Activated naive CD4-positive, alpha-beta T cell treated with anti-CD3 and anti-CD28 coated beads, Interleukin-2, amount 50 U/mL, for 24 hours (primary cell): ENCODE data around the gene FPR3.

Experiments
- H3K27ac Mint-ChIP-seq: one replicate; pipeline ENCODE4 v1.8.0; 2021; ENCODE audit warnings: mild to moderate bottlenecking, mixed read lengths
- H3K27me3 Mint-ChIP-seq: one replicate; pipeline ENCODE4 v1.8.0; 2021; ENCODE audit warnings: mixed read lengths
- H3K36me3 Mint-ChIP-seq: one replicate; pipeline ENCODE4 v1.8.0; 2021; ENCODE audit warnings: mixed read lengths
- H3K4me1 Mint-ChIP-seq: one replicate; pipeline ENCODE4 v1.8.0; 2021; ENCODE audit warnings: mixed read lengths
- H3K4me3 Mint-ChIP-seq: one replicate; pipeline ENCODE4 v1.8.0; 2021; ENCODE audit warnings: mild to moderate bottlenecking, mixed read lengths
- H3K9me3 Mint-ChIP-seq: one replicate; pipeline ENCODE4 v1.8.0; 2021; ENCODE audit warnings: mixed read lengths

Gene FPR3

GRCh38 chr19:51777570-51778462 is 17.1 kb upstream of the FPR3 start:
- peaks cover 41% of the 10 kb centered on the region for H3K27me3 Mint-ChIP-seq
- no peak overlapping the region for H3K27ac Mint-ChIP-seq
- no peak overlapping the region for H3K4me3 Mint-ChIP-seq
- H3K9me3 Mint-ChIP-seq, result no peaks in the 10 kb centered on the region
- H3K36me3 Mint-ChIP-seq, result no peaks in the 10 kb centered on the region
- no peaks in the 10 kb centered on the region for H3K4me1 Mint-ChIP-seq

GRCh38 chr19:51779181-51779580 is 15.8 kb upstream of the FPR3 start:
- Mint-ChIP-seq H3K4me1 (no peaks in the 10 kb centered on the region), H3K27ac (no peak overlapping the region), H3K4me3 (no peak overlapping the region), H3K9me3 (no peaks in the 10 kb centered on the region), H3K27me3 (peaks cover 35% of the 10 kb centered on the region), H3K36me3 (no peaks in the 10 kb centered on the region)

- no peaks in the 10 kb centered on the region for H3K4me1 Mint-ChIP-seq
- no peak overlapping the region for H3K4me3 Mint-ChIP-seq
- H3K9me3 Mint-ChIP-seq, result no peaks in the 10 kb centered on the region
- H3K27me3 Mint-ChIP-seq, result peaks cover 33% of the 10 kb centered on the region
- H3K36me3 Mint-ChIP-seq, result no peaks in the 10 kb centered on the region
- no peak overlapping the region for H3K27ac Mint-ChIP-seq
These were observed 15.3 kb upstream of the FPR3 start for GRCh38 chr19:51779703-51780102.

GRCh38 chr19:51780270-51780669 is 14.7 kb upstream of the FPR3 start:
- H3K36me3 Mint-ChIP-seq, result no peaks in the 10 kb centered on the region
- H3K27me3 Mint-ChIP-seq, result peaks cover 31% of the 10 kb centered on the region
- no peak overlapping the region for H3K27ac Mint-ChIP-seq
- no peak overlapping the region for H3K4me3 Mint-ChIP-seq
- H3K9me3 Mint-ChIP-seq, result no peaks in the 10 kb centered on the region
- H3K4me1 Mint-ChIP-seq, result no peaks in the 10 kb centered on the region

- Mint-ChIP-seq H3K4me3 (no peak overlapping the region), H3K4me1 (no peaks in the 10 kb centered on the region), H3K36me3 (no peaks in the 10 kb centered on the region), H3K27ac (no peak overlapping the region), H3K27me3 (peaks cover 18% of the 10 kb centered on the region), H3K9me3 (no peaks in the 10 kb centered on the region)
These were observed 13.0 kb upstream of the FPR3 start for GRCh38 chr19:51781999-51782398.

- H3K4me3 Mint-ChIP-seq, result no peak overlapping the region
- H3K27ac Mint-ChIP-seq, result no peak overlapping the region
- H3K36me3 Mint-ChIP-seq, result no peaks in the 10 kb centered on the region
- H3K9me3 Mint-ChIP-seq, result peaks cover 6% of the 10 kb centered on the region
- peaks cover 12% of the 10 kb centered on the region for H3K27me3 Mint-ChIP-seq
- H3K4me1 Mint-ChIP-seq, result no peaks in the 10 kb centered on the region
These were observed 11.6 kb upstream of the FPR3 start for GRCh38 chr19:51783372-51783771.

GRCh38 chr19:51784109-51784785 is 10.7 kb upstream of the FPR3 start:
- Mint-ChIP-seq H3K4me1 (no peaks in the 10 kb centered on the region), H3K27ac (no peak overlapping the region), H3K9me3 (peaks cover 6% of the 10 kb centered on the region), H3K36me3 (no peaks in the 10 kb centered on the region), H3K4me3 (no peak overlapping the region), H3K27me3 (peaks cover 12% of the 10 kb centered on the region)

GRCh38 chr19:51784922-51785690 is 9.9 kb upstream of the FPR3 start:
- H3K36me3 Mint-ChIP-seq, result no peaks in the 10 kb centered on the region
- no peaks in the 10 kb centered on the region for H3K4me1 Mint-ChIP-seq
- no peak overlapping the region for H3K27ac Mint-ChIP-seq
- H3K9me3 Mint-ChIP-seq, result peaks cover 6% of the 10 kb centered on the region
- no peak overlapping the region for H3K4me3 Mint-ChIP-seq
- H3K27me3 Mint-ChIP-seq, result peaks cover 7% of the 10 kb centered on the region

GRCh38 chr19:51786646-51787494 is 8.1 kb upstream of the FPR3 start:
- peaks cover 14% of the 10 kb centered on the region for H3K27me3 Mint-ChIP-seq
- H3K27ac Mint-ChIP-seq, result no peak overlapping the region
- no peaks in the 10 kb centered on the region for H3K4me1 Mint-ChIP-seq
- peaks cover 15% of the 10 kb centered on the region for H3K9me3 Mint-ChIP-seq
- no peaks in the 10 kb centered on the region for H3K36me3 Mint-ChIP-seq
- no peak overlapping the region for H3K4me3 Mint-ChIP-seq

GRCh38 chr19:51788029-51788428 is 6.9 kb upstream of the FPR3 start:
- Mint-ChIP-seq H3K27me3 (peaks cover 11% of the 10 kb centered on the region), H3K27ac (no peak overlapping the region), H3K36me3 (no peaks in the 10 kb centered on the region), H3K9me3 (peaks cover 20% of the 10 kb centered on the region), H3K4me1 (no peaks in the 10 kb centered on the region), H3K4me3 (no peak overlapping the region)

- peaks cover 11% of the 10 kb centered on the region for H3K27me3 Mint-ChIP-seq
- H3K36me3 Mint-ChIP-seq, result no peaks in the 10 kb centered on the region
- no peaks in the 10 kb centered on the region for H3K4me1 Mint-ChIP-seq
- H3K27ac Mint-ChIP-seq, result no peak overlapping the region
- peaks cover 27% of the 10 kb centered on the region for H3K9me3 Mint-ChIP-seq
- no peak overlapping the region for H3K4me3 Mint-ChIP-seq
These were observed 5.7 kb upstream of the FPR3 start for GRCh38 chr19:51789061-51789795.

- Mint-ChIP-seq H3K4me1 (no peaks in the 10 kb centered on the region), H3K27ac (no peak overlapping the region), H3K4me3 (no peak overlapping the region), H3K27me3 (peaks cover 18% of the 10 kb centered on the region), H3K36me3 (peaks cover 2% of the 10 kb centered on the region), H3K9me3 (peaks cover 27% of the 10 kb centered on the region)
These were observed 2.0 kb upstream of the FPR3 start for GRCh38 chr19:51792932-51793331.

- Mint-ChIP-seq H3K27me3 (peaks cover 16% of the 10 kb centered on the region), H3K36me3 (peaks cover 2% of the 10 kb centered on the region), H3K9me3 (peaks cover 27% of the 10 kb centered on the region), H3K4me3 (no peak overlapping the region), H3K27ac (no peak overlapping the region), H3K4me1 (no peaks in the 10 kb centered on the region)
These were observed 963 bp upstream of the FPR3 start for GRCh38 chr19:51793994-51794393.

GRCh38 chr19:51796195-51796679 is 1.3 kb downstream of the FPR3 start:
- Mint-ChIP-seq H3K36me3 (peaks cover 2% of the 10 kb centered on the region), H3K9me3 (peaks cover 31% of the 10 kb centered on the region), H3K27me3 (peaks cover 16% of the 10 kb centered on the region), H3K4me3 (no peak overlapping the region), H3K4me1 (no peaks in the 10 kb centered on the region), H3K27ac (no peak overlapping the region)
